ENCODE data around the gene TGOLN2. TPM values are rescaled to one million over a fixed set of nuclear protein-coding genes. Genes with fewer than 3 reads are reported as not detected.

TGOLN2 gene
- total and polyA plus RNA-seq, 10 of the 15 experiments (the other 5 are each of a cell fraction or from before 2014, with no cell fraction given), result 13.8 to 92.3 (median 49.4) TPM

DNA sequence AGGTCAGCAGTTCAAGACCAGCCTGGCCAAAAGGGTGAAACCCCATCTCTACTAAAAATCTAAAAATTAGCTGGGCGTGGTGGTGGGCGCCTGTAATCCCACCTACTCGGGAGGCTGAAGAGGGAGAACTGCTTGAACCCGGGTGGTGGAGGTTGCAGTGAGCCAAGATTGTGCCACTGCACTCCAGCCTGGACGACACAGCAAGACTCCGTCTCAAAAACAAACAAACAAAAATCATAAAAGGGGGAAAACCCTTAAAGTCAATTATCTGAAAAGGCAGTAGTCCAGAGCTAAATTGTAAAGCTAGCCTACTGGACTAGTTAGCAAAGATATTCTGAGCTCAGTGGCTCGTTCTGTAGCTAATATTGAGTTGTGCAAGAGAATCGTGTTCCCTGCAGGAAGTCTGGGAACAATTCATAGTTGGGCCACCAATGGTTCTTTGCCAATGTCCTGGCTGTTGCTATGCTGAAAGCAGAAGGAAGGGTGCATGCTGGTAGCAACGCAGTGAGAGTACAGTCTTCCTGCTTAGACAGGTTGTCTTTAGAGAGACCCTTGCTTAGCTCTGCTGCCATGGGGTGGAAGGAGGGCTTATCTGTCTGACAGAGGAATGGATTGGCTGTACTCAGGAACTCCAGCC lies 4.3 kb downstream of the TGOLN2 start:
- H3K4me1 ChIP-seq (ENCODE audit: control insufficient read depth, insufficient read depth, low read length), result peaks cover 4% of the 10 kb centered on the region; the same call in 1 of the 2 replicates
- WGBS (ENCODE audit: insufficient coverage, insufficient replicate concordance, low lambda C conversion rate, missing lambda C conversion rate), result 92% methylated on average over 9 of the region's 9 CpGs
- peaks cover 15 to 36% of the 10 kb centered on the region in 2 experiments for H3K36me3 ChIP-seq (ENCODE audit: control insufficient read depth in 2 of 2, insufficient read depth in 2 of 2, low read length in 1 of 2)
- SMC1A ChIA-PET (ENCODE audit: uncharacterized antibody, unreplicated experiment), result interaction anchor here (1.0 to 1.1 kb wide), 2 partner anchors 13 to 33 kb away, joined by 3 read pairs; no protein-coding TSS in a partner anchor
- in situ Hi-C loops (cut with MboI), result no loop called here
- H3K27me3 ChIP-seq (replicated peaks in 1 of 2; ENCODE audit: control insufficient read depth in 2 of 2, insufficient read depth in 2 of 2, low read length in 1 of 2), result no peaks in the 10 kb centered on the region
- TF ChIP-seq GABPA (IDR thresholded peaks at IDR 0.05; ENCODE audit: low read depth), result no peak
- TF ChIP-seq, protein P1, sequence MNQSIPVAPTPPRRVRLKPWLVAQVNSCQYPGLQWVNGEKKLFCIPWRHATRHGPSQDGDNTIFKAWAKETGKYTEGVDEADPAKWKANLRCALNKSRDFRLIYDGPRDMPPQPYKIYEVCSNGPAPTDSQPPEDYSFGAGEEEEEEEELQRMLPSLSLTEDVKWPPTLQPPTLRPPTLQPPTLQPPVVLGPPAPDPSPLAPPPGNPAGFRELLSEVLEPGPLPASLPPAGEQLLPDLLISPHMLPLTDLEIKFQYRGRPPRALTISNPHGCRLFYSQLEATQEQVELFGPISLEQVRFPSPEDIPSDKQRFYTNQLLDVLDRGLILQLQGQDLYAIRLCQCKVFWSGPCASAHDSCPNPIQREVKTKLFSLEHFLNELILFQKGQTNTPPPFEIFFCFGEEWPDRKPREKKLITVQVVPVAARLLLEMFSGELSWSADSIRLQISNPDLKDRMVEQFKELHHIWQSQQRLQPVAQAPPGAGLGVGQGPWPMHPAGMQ (IDR thresholded peaks at IDR 0.05; ENCODE audit: borderline replicate concordance), result no peak
- TF ChIP-seq NFYA (IDR thresholded peaks at IDR 0.05; ENCODE audit: borderline replicate concordance, low read depth, low read length), result no peak
- TF ChIP-seq POLR2AphosphoS2 (IDR thresholded peaks at IDR 0.05; ENCODE audit: low read depth, low read length), result no peak
- no peak for TF ChIP-seq GATAD2B (conservative IDR thresholded peaks at IDR 0.05; ENCODE audit: low read depth)
- no peak for TF ChIP-seq FOS (IDR thresholded peaks at IDR 0.05; ENCODE audit: borderline replicate concordance, extremely low read depth, insufficient read length)
- TF ChIP-seq, protein P2, sequence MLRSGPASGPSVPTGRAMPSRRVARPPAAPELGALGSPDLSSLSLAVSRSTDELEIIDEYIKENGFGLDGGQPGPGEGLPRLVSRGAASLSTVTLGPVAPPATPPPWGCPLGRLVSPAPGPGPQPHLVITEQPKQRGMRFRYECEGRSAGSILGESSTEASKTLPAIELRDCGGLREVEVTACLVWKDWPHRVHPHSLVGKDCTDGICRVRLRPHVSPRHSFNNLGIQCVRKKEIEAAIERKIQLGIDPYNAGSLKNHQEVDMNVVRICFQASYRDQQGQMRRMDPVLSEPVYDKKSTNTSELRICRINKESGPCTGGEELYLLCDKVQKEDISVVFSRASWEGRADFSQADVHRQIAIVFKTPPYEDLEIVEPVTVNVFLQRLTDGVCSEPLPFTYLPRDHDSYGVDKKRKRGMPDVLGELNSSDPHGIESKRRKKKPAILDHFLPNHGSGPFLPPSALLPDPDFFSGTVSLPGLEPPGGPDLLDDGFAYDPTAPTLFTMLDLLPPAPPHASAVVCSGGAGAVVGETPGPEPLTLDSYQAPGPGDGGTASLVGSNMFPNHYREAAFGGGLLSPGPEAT (IDR thresholded peaks at IDR 0.05; ENCODE audit: low read depth), result no peak
- TF ChIP-seq, protein P3, sequence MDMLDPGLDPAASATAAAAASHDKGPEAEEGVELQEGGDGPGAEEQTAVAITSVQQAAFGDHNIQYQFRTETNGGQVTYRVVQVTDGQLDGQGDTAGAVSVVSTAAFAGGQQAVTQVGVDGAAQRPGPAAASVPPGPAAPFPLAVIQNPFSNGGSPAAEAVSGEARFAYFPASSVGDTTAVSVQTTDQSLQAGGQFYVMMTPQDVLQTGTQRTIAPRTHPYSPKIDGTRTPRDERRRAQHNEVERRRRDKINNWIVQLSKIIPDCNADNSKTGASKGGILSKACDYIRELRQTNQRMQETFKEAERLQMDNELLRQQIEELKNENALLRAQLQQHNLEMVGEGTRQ (IDR thresholded peaks at IDR 0.05; ENCODE audit: borderline replicate concordance, low read depth, low read length), result no peak
- no peak for TF ChIP-seq SMARCA5 (IDR thresholded peaks at IDR 0.05)
- TF ChIP-seq TCF7 (IDR thresholded peaks at IDR 0.05; ENCODE audit: borderline replicate concordance), result no peak
- TF ChIP-seq MYC (IDR thresholded peaks at IDR 0.05; ENCODE audit: insufficient read depth, insufficient read length, insufficient replicate concordance, low read length, severe bottlenecking), result no peak
- no peak for TF ChIP-seq BMI1 (IDR thresholded peaks at IDR 0.05; ENCODE audit: borderline replicate concordance)
- TF ChIP-seq, protein P4, sequence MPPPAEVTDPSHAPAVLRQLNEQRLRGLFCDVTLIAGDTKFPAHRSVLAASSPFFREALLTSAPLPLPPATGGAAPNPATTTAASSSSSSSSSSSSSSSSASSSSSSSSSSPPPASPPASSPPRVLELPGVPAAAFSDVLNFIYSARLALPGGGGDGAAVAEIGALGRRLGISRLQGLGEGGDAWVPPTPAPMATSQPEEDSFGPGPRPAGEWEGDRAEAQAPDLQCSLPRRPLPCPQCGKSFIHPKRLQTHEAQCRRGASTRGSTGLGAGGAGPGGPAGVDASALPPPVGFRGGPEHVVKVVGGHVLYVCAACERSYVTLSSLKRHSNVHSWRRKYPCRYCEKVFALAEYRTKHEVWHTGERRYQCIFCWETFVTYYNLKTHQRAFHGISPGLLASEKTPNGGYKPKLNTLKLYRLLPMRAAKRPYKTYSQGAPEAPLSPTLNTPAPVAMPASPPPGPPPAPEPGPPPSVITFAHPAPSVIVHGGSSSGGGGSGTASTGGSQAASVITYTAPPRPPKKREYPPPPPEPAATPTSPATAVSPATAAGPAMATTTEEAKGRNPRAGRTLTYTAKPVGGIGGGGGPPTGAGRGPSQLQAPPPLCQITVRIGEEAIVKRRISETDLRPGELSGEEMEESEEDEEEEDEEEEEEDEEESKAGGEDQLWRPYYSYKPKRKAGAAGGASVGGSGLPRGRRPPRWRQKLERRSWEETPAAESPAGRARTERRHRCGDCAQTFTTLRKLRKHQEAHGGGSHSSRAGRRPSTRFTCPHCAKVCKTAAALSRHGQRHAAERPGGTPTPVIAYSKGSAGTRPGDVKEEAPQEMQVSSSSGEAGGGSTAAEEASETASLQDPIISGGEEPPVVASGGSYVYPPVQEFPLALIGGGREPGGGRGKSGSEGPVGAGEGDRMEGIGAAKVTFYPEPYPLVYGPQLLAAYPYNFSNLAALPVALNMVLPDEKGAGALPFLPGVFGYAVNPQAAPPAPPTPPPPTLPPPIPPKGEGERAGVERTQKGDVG (CRISPR knock-in tag; IDR thresholded peaks at IDR 0.05), result no peak
- TF ChIP-seq SPI1 (IDR thresholded peaks at IDR 0.05; ENCODE audit: borderline replicate concordance, insufficient read depth, low read depth, low read length), result no peak
- RAD21 ChIA-PET (ENCODE audit: unreplicated experiment), result no interaction called here
- no TSS peak for BruUV-seq (replicated peaks)
- DNase-seq (ENCODE audit: low read depth, low spot score) (no peak), FAIRE-seq (no peak), ATAC-seq (no peak)
- peaks cover 81% of the 10 kb centered on the region for H3K79me2 ChIP-seq (ENCODE audit: control insufficient read depth, insufficient read depth, low read length)
- POLR2A ChIA-PET, result interaction anchor here (0.7 to 1.5 kb wide), 3 partner anchors 31 to 299 kb away, joined by 3 to 4 read pairs (median 3); partner anchors contain the start of genes ELMOD3 and RETSAT
- H3K27ac ChIP-seq (ENCODE audit: control insufficient read depth, insufficient read depth), result no peak overlapping the region
- H4K20me1 ChIP-seq (ENCODE audit: control insufficient read depth, insufficient read depth), result peaks cover 13% of the 10 kb centered on the region
- CTCF ChIA-PET, result interaction anchor here (0.5 to 0.9 kb wide), 4 partner anchors 226 to 1236 kb away, joined by 3 read pairs; no protein-coding TSS in a partner anchor
- H3K4me3 ChIP-seq, result 0 out of 2 replicates have a peak overlapping the region, but pooled peaks have one; percentile 42
- intact Hi-C loops (cut with micrococcal nuclease; ENCODE audit: unreplicated experiment), result no loop called here
- no peaks in the 10 kb centered on the region for H3K9me3 ChIP-seq (replicated peaks; ENCODE audit: control insufficient read depth, insufficient read depth, low read length)
- no peak overlapping the region; the same call in 1 of the 2 replicates for H3K9ac ChIP-seq (ENCODE audit: control insufficient read depth, insufficient read depth, low read length)
- H2AFZ ChIP-seq (ENCODE audit: control insufficient read depth, low read depth, low read length), result no peak overlapping the region
- H3K4me2 ChIP-seq (ENCODE audit: control insufficient read depth, insufficient read depth), result peak overlapping the region; percentile 66
